Kasumi-1 (cell line): ENCODE data around the gene MDP1.
A peak's percentile ranks its signal among the peaks of the same experiment; 100 is the strongest.
"Not testable (repeated sequence)": the region's sequence is repeated elsewhere in the genome, so short reads cannot be mapped to it uniquely, and the experiment has no call there.

Experiments
- DNase-seq, 2 experiments: peaks; one replicate each; lab custom pipeline; 2025; lab: John Stamatoyannopoulos, UW

The MDP1 gene

DNA sequence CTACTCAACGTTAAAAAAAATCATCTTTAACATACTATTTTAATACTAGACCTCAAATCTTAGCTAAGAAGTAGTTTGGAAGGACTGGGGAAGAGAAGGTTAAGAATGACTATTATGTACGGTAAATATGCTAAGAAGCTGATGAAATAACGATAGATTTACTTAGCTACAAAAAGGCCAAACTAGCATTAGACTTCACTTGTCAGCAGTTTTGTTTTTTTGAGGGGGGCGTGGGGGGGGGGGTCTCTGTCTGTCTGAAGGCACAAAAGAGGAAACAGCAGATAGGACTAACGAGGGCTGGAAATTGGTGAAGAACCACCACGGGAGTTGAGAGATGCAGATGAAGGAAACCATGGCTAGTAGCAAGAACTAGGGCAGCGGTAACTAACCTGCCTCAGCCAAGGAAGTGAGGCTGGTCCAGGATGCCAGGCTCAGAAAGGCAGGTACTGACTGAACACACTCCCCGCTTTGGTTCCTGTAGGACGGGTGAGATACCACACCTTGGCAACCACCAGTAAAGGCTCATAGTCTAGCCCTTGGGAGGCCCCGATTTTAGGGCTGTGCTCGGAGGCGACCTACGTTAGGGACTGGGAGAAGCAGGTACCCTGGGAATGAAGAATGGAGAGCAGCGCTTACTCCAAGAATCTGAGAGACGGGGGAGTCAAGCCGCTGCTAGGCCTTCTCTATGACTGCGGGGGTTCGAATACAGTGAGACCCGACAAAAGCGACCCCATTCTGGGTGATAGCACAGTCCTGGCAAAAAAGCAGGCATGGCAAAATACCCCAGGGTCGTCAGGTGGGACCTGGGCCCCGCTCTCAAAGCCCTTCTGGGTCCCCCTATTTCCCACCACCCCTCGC is 15.6 kb upstream of the MDP1 start:
- peak in 1 of 2 experiments; percentile 51 for DNase-seq

DNA sequence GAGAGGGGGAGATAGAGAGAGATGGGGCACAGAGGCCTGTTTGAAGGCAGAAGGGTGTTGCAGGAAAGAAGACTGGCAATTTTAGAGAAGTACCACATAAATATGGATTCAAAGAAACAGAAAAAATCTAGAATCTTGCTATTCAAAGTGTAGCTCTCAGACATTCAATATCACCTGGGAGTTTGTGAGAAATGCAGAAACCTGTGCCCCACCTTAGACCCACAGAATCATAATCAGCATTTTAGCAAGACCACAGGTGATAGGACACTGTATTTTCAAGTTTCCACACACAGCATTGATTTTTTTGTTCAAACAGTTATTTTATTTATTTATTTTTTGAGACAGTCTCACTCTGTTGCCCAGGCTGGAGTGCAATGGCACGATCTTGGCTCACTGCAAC is 13.0 kb upstream of the MDP1 start:
- DNase-seq: no peak

DNA sequence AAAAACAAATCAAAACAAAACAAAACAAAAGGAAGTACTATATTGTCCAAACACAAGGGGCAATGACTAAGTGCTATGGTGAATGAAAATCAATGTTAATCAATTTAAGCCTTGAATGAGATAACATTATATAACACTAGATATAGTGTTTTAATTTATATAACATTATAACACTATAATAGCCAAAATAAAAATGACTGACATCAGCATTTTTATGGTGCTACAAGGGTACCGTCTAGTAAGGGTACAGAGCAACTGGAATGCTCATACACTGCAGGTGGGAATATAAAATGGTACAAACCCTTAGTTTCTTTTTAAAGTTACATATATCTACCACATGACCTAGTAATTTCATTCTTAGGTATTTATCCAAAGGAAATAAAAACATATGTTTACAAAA is 10.6 kb upstream of the MDP1 start:
- no peak for DNase-seq

DNA sequence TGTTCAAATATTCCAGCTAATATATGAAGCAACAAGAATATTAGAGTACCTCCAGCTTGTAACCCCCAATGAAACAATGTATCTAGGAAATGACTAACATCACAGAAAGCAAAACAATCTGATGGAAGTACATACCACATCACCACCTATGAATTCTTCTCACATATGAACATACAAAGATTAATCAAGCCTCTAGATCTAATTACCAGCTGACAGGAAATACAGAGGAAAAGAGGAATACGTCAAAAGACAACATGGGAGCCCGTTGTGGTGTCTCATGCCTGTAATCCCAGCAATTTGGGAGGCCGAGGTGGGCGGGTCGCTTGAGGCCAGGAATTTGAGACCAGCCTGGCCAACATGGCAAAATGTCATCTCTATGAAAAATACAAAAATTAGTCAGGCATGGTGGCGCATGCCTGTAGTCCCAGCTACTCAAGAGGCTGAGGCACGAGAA is 8.8 kb upstream of the MDP1 start:
- DNase-seq: no peak

DNA sequence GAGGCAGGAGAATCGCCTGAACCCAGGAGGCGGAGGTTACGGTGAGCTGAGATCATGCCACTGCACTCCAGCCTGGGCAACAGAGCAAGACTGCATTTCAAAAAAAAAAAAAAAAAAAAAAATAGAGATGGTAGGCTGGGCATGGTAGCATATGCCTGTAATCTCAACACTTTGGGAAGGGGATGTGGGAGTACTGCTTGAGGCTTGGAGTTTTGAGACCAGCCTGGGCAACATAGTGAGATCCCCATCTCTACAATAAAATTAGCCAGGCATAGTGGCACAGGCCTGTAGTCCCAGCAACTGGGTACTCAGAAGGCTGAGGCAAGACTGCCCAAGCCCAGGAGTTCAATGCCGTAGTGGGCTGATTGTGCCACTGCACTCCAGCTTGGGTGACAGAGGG is 7.1 kb upstream of the MDP1 start:
- not testable (repeated sequence) for DNase-seq

DNA sequence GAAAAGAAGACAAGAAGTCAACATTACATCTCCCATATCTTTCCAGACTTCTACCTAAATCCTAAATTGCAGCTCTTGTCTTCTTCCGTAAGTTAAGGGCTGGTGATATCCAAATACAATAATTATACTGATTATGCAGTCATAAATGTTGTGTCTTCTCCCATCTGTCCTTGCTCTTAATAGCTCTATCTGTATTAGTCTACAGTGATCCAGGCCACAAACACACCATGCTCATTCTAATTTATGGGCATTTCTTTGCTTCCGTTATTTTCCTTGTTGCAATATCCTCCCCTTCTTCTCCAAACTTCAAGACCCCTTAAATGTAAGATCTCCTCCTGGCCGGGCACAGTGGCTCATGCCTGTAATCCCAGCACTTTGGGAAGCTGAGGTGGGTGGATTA is 3.7 kb upstream of the MDP1 start:
- no peak for DNase-seq

DNA sequence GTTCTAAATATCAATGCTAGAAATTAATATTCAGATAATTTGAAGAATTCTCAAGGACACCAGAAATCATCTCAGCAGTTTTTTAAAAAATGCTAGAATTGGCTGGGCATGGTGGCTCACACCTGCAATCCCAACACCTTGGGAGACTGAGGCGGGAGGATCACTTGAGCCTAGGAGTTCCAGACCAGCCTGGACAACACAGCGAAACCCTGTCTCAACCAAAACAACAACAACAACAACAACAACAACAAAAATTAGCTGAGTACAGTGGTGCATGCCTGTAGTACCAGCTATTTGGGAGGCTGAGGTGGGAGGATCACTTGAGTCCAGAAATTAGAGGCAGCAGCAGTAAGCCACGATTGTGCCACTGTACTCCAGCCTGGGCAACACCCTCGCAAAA is 3.2 kb upstream of the MDP1 start:
- no peak for DNase-seq

DNA sequence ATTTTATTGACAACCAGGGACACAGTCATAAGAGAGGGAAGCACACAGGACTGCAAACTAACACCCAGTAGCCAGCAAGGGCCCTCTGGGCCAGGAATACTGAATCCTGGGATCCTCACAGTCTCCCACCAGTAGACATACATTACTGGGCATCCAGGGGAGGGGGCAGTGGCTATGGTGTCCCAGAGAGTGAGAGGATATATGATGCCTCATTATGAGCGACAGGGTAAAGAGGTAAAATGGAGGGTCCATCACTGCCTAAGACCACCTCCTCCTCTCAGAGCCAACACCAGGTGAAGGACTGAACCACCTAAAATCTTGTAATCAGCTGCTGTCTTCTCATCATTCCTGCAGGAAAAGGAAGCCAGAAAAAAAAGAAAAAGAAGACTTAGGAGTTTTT is 1.0 kb upstream of the MDP1 start:
- not testable (repeated sequence) for DNase-seq

DNA sequence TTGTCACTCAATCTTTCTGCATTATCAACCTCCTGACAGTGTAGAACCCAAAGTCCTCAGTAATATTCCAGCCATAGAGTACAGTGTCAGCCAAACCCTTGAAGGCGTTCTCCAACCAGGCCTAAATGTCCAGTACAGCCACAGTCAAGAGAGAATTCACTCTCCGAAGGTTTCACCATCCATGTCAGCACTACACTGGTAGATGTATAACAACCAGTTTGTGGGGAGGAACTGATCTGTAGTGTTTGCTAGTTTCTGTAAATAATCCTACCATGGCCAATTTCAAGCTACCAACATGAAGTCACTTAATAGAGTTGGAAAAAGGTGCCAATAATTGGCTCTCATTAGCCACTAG is 456 bp upstream of the MDP1 start:
- no peak for DNase-seq

DNA sequence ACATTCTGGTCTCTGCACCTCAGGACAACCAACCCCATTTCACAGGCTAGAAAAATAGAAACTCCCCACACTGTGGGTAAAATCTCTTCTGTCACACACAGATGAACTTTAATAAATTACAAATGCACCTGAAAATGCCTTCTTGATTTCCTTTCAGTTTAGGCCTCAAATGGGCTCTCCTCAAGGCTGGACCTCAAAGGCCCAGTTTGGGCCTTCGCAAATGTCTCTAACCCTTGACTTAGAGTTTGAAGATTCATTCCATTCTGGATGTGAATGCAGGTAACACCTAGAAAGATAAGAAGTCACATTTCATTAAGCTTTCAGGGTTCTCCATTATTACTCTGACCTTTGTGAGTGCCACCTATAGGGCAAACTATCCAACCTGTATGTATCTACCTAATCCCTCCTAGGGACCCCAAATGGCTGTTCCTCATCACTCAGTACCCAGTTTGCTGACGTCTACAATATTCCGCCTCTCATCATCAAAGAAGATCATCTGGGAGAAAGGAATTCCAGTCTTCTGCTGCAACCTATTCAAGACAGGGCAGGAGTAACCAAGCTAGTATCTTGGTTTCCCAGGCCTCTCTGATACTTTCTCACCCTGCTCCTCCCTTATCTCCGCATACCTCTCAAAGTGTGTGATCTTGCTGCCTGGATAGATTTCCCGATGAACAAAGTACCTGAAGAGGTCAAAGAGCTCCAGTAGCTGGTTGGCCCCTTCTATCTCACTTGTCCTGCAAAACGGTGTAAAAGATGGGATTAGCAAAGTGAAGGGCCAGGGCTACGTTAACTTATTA is 1.8 kb downstream of the MDP1 start:
- no peak for DNase-seq

DNA sequence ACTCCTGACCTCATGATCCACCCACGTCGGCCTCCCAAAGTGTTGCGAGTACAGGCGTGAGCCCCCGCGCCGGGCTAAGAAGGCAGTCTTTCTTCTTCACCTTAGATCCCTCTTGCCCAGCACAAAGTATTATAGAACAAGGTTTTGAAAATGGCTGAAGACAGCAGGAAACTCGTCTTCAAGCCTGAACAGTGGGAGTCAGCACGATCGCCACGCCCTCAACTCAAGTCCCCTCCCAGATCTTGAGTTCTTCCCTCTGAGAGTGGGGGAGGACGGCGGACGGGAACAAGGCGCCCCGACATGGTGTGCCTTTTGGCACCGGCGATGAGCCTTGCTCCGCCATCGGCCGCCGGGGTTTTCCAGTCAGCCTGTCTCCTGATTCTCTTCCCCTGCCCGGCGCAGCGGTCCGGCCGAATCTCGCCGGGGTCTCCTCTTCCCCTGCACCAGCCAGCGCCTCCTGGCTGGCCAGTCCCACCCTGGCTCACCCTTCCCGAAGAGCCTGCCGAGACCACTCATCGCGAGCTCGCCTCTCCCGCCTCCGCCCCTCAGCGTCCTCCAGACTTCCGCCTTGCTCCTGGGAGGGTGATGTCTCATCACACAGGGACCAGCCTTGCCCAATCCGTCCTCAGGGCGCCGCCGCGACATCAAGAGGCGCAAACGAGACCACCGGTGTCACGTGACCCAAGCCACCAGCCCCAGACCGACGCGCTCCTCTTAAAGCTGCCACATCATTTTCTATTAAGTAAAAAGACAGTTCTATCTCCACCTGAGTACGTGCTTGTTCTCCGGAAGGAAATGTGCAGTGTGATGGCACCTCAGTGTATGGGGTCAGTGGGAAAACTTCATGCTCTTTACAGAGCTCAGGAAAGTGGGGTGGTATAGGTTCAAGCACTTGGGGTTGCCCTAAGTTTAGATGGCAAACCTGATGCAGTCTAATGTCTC is 2.7 kb downstream of the MDP1 start, which contains the start of gene CHMP4A:
TSS of gene CHMP4A (minus strand) at position 565 of the 942 bp plus-strand sequence. CDS start at position 516, 49 bp downstream.
- peak; percentile 97 for DNase-seq

DNA sequence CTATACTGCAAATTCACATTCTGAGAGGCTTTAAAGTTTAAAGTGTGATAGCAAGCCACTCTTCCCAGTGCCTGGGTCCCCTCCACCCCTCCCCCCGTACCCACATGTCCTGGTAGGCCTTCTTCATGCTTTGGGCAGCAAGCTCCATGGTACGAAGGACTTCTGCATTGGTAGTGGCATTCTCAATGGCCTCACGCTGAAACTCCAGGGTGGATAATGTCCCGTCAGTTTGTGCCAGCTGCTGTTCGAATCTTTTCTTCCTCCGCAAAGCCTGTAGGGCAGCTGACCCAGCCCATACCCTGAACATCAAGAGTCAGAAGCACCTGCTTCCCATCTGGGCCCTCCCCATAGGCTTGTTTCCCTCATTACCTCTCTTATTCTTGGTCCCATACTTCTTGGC is 4.6 kb downstream of the MDP1 start:
- no peak for DNase-seq

DNA sequence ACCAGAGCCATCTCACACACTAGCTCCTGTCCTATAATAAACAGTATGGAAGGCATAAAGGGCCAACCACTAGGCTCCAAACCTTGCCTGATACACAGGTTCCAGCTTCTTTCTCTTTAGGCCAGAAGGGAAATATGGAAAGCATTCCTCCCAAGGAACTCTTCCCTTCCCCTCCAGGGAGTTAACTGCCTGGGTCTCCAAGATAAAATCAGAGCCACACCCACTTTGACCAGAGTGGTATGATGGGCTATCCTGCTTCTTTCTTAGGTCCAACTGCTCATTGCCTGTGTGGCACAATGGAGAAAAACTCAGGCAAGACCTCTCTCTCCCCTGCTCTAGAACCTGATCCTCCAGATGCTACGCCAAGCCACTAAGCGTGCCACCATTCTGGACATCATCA is 8.2 kb downstream of the MDP1 start:
- no peak for DNase-seq

DNA sequence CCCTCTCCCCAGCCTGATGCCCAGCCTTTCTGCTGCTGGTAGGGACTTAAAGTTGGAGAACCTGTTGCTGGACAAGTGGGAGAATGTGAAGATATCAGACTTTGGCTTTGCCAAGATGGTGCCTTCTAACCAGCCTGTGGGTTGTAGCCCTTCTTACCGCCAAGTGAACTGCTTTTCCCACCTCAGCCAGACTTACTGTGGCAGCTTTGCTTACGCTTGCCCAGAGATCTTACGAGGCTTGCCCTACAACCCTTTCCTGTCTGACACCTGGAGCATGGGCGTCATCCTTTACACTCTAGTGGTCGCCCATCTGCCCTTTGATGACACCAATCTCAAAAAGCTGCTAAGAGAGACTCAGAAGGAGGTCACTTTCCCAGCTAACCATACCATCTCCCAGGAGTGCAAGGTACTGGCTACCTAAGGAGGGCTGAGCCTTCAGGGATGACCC is 8.7 kb downstream of the MDP1 start:
- DNase-seq: no peak

DNA sequence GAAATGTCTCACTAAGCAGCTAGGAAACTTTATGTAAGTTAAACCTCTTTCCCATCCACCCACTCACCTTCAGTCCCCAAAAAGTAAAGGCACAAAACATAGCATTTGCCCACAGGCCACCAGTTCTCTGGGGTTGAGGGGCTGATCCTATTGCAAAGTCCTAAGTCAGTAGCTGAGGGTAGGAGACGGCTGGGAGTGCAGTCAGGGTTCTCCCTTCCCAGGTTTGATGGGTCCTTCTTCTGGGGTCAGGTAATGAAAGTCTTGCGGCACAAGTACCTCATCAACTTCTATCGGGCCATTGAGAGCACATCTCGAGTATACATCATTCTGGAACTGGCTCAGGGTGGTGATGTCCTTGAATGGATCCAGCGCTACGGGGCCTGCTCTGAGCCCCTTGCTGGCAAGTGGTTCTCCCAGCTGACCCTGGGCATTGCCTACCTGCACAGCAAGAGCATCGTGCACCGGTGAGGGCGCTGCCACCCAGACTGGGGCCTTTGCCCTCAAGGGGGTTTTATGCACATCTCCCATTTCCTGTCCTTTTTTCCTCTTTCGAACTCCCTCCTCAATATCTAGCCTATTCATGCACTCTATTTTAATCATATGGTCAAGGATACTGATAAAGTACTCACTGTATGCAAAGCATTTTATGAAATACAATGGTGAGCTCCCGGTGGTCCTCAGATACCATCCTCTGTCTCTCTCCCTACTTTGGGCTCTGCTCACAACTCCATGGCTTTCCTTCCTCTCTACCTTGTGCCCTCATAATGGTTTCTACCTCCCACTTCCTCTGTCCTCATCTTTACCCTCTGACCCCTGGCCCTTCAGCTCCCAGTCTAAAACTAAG is 9.4 kb downstream of the MDP1 start:
- DNase-seq: no peak

DNA sequence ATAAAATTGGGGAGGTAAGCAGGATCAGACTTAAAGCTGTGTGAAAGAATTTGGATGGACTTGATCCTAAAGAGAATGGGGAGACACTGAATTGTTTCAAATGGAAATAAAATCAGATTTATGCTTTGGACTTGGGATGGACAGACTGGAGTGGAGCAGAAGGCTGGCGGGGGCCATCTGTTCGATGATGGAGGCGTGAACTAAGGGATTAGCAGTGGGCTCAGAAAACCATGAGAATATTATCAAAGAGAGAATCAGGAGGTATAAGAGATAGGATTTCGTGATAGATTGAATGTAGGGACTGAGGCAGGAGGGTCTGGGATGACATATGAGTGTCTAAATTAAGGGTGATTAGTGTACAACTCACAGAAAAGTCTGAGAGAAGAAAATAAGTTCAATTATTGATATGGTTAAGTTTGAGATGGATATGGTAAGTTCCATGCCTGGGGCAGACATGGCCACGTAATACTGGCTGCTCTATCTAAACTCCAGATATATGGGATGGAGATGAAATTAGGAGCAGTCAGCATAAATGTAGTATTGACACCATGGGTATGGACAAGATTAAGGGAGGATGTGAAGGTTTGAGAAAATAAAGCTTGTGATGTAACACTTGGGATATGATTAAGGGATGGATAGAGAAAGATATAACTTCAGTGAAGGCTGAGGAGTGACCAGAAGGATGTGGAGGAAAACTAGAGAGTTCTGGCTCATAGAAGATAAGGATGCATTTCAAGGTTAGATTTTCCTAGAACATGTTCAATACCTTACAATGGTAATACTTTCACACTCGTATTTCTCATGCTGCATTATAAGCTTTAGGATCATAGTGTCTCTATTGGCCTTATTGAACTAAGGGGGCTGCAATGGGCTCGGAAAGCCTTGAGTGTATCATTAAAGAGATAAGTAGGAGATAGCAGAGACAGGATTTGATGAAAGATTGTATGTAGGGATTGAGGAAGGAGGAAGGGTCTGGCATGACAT is 11.4 kb downstream of the MDP1 start:
- no peak for DNase-seq

DNA sequence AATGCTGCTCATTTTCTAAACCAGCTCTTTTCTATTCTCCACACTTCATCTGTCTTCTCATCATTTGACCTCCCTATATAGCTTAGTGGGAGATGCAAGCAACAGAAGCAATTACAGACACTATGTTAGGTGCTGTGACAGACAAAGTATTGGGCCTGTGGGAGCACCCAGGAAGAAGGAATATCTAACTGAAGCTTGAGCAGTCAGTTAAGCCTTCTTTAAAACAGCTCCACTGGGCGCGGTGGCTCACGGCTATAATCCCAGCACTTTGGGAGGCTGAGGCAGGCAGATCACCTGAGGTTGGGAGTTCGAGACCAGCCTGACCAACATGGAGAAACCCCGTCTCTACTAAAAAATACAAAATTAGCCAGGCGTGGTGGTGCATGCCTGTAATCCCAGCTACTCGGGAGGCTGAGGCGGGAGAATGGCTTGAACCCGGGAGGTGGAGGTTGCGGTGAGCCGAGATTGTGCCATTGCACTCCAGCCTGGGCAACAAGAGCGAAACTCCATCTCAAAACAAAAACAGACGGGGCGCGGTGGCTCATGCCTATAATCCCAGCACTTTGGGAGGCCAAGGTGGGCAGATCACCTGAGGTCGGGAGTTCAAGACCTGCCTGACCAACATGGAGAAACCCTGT is 12.5 kb downstream of the MDP1 start:
- not testable (repeated sequence) for DNase-seq

DNA sequence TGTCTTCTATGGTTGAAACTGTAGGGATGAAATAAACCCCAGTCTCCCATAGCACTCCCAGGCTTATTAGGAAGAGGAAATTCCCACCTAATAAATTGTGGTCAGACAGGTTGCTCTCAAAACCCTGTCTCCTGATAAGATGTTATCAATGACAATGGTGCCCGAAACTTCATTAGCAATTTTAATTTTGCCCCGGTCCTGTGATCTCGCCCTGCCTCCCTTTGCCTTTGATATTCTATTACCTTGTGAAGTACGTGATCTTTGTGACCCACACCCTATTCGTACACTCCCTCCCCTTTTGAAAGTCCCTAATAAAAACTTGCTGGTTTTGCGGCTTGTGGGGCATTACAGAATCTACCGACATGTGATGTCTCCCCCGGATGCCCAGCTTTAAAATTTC is 13.3 kb downstream of the MDP1 start:
- not testable (repeated sequence) for DNase-seq

DNA sequence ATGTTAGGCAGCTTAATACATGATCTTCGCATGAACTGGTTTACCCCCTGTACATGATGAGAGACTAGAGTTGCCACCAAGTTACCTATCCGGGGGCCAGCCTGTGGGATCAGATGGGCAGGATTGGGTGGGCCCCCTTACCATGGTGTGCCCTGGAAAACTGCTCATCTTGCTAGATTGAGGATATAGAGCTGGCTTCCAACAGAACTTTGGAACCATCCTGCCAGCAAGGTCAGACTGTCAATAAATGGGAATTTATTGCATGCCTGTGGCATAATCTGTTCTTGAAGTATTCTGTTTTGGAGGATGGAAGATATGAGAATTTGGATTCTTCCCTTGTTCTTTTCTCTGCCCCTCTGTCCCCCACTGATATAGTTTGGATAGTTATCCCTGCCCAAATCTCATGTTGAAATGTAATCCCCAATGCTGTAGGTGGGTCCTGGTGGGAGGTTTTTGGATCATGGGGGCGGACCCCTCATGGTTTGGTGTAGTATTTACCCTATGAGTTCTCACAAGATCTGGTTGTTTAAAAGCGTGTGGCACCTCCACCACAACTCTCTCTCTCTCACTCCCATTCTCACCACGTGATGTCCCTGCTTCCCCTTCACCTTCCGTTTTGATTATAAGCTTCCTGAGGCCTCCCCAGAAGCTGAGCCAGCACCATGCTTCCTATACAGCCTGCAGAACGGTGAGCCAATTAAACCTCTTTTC is 16.9 kb downstream of the MDP1 start:
- DNase-seq: peak; percentile 3 to 21
